B cell (primary cell): ENCODE measurements around the gene ETS1. TPM values are rescaled to one million over a fixed set of nuclear protein-coding genes. Genes with fewer than 3 reads are reported as not detected.
A peak's percentile ranks its signal among the peaks of the same experiment; 100 is the strongest.

ENCODE experiments used
- ATAC-seq: fragments of 200-7000 bp; cut with Tn5 transposase; one replicate; pipeline ENCODE4 v1.10.0; 2021; ENCODE audit warnings: low read depth, mild to moderate bottlenecking, moderate number of reproducible peaks, moderate library complexity
- CTCF ChIA-PET: fragments of 350-600 bp; sonication (Branson Sonifier 250); formaldehyde crosslinking; loops from one replicate; lab custom pipeline; 2021; ENCODE audit warnings: antibody characterized with exemption, inconsistent platforms; lab: Charles Lee
- POLR2A ChIA-PET: fragments of 350-600 bp; sonication (Branson Sonifier 250); formaldehyde crosslinking; loops from one replicate; lab custom pipeline; 2021; ENCODE audit warnings: antibody characterized with exemption; lab: Charles Lee
- DNase-seq: peaks from one replicate; pipeline ENCODE4 v3.0.0; 2013
- H2AFZ ChIP-seq: 2 replicates; pipeline ENCODE4 v1.6.1; 2012; ENCODE audit warnings: mild to moderate bottlenecking, low read depth, low read length; ENCODE audit not compliant: insufficient read depth, poor library complexity, severe bottlenecking
- H3K27ac ChIP-seq, 2 donors: 1 replicate in 1 of 2; 2 replicates in 1 of 2; pipeline ENCODE4 v1.5.1; 2012 to 2013; ENCODE audit warnings: low read length in 2 of 2, mild to moderate bottlenecking in 2 of 2, moderate library complexity in 1 of 2
- H3K27me3 ChIP-seq, 4 experiments: fragments of 200-600 bp in 1 of 4; sonication (generic) in 1 of 4; replicated peaks in 1 of 4; 1 replicate in 2 of 4; 2 replicates in 2 of 4; pipeline versions ENCODE4 v1.6.1 to v1.7.0; 2013 to 2016; ENCODE audit warnings: low read length in 3 of 4, mild to moderate bottlenecking in 2 of 4, mixed read lengths in 1 of 4, moderate library complexity in 1 of 4; ENCODE audit not compliant: insufficient read depth in 4 of 4, control insufficient read depth in 3 of 4; ENCODE audit errors: control extremely low read depth in 1 of 4
- H3K36me3 ChIP-seq, 2 experiments: replicated peaks in 1 of 2; 1 replicate in 1 of 2; 2 replicates in 1 of 2; pipeline versions ENCODE4 v1.6.1 to v1.7.1; 2013; ENCODE audit warnings: low read length in 1 of 2; ENCODE audit not compliant: insufficient read depth in 2 of 2, control insufficient read depth in 1 of 2; ENCODE audit errors: control extremely low read depth in 1 of 2, extremely low read depth in 1 of 2
- H3K4me1 ChIP-seq, 2 donors: fragments of 200-600 bp in 1 of 2; sonication (generic) in 1 of 2; 1 replicate in 1 of 2; 2 replicates in 1 of 2; pipeline versions ENCODE4 v1.5.1 to v1.6.1; 2013 to 2017; ENCODE audit warnings: low read length in 2 of 2; ENCODE audit not compliant: control insufficient read depth in 2 of 2, insufficient read depth in 2 of 2
- H3K4me2 ChIP-seq: replicated peaks from 2 replicates; pipeline ENCODE3; 2012; ENCODE audit warnings: mild to moderate bottlenecking, low read depth, low read length; ENCODE audit not compliant: poor library complexity, severe bottlenecking
- H3K4me3 ChIP-seq, 5 experiments: fragments of 200-600 bp in 1 of 5; sonication (generic) in 1 of 5; 1 replicate in 3 of 5; 2 replicates in 2 of 5; pipeline versions ENCODE4 v1.5.1 to v1.7.0; 2011 to 2016; ENCODE audit warnings: low read length in 4 of 5, mild to moderate bottlenecking in 4 of 5, low read depth in 2 of 5, control low read depth in 1 of 5, moderate library complexity in 1 of 5; ENCODE audit not compliant: insufficient read depth in 1 of 5; ENCODE audit errors: control extremely low read depth in 1 of 5, extremely low read depth in 1 of 5
- H3K79me2 ChIP-seq: fragments of 200-600 bp; sonication (generic); one replicate; pipeline ENCODE4 v1.6.0; 2016; ENCODE audit warnings: low read length; ENCODE audit not compliant: control insufficient read depth, insufficient read depth
- H3K9ac ChIP-seq: fragments of 200-600 bp; sonication (generic); 2 replicates; pipeline ENCODE4 v1.6.1; 2017; ENCODE audit warnings: mild to moderate bottlenecking, low read length, moderate library complexity
- H3K9me3 ChIP-seq, 3 donors: one replicate each; pipeline versions ENCODE4 v1.6.1 to v1.7.1; 2013; ENCODE audit warnings: low read length in 2 of 3; ENCODE audit not compliant: control insufficient read depth in 2 of 3, insufficient read depth in 1 of 3; ENCODE audit errors: control extremely low read depth in 1 of 3
- H4K20me1 ChIP-seq: 2 replicates; pipeline ENCODE4 v1.6.0; 2012; ENCODE audit warnings: mild to moderate bottlenecking, low read length; ENCODE audit not compliant: insufficient read depth, control insufficient read depth, poor library complexity, severe bottlenecking
- H3K27ac Mint-ChIP-seq: one replicate; pipeline ENCODE4 v1.8.0; 2021; ENCODE audit warnings: mixed read lengths
- H3K27me3 Mint-ChIP-seq: one replicate; pipeline ENCODE4 v1.8.0; 2021; ENCODE audit warnings: mixed read lengths
- H3K4me1 Mint-ChIP-seq: one replicate; pipeline ENCODE4 v1.8.0; 2021; ENCODE audit warnings: mixed read lengths
- H3K4me3 Mint-ChIP-seq: one replicate; pipeline ENCODE4 v1.8.0; 2021; ENCODE audit warnings: mixed read lengths
- H3K9me3 Mint-ChIP-seq: one replicate; pipeline ENCODE4 v1.8.0; 2022; ENCODE audit warnings: mixed read lengths; ENCODE audit not compliant: insufficient read depth
- EZH2 ChIP-seq: IDR thresholded peaks from 2 replicates; pipeline ENCODE4 v1.6.1; 2012; ENCODE audit warnings: borderline replicate concordance, low read depth, mild to moderate bottlenecking, moderate library complexity, low read length; ENCODE audit not compliant: insufficient read depth, poor library complexity, severe bottlenecking
- WGBS: methylation state at CpG from one replicate; pipeline ENCODE4 v1.1.5; 2013; ENCODE audit warnings: missing lambda C conversion rate; ENCODE audit not compliant: insufficient coverage; 5-methylcytosine and 5-hydroxymethylcytosine counted together
- intact Hi-C: fragments of 100-400 bp; cut with micrococcal nuclease; formaldehyde crosslinking; loops from one replicate; pipeline ENCODE4 v1.10.0; 2022
- polyA plus RNA-seq: library from polyadenylated mRNA; depleted of rRNA; stranded (reverse); fragments of >200 nt; gene quantifications from 2 replicates; pipeline ENCODE4 v1.2.3, GENCODE V29; 2012
- total RNA-seq, 2 donors: library from RNA; stranded (reverse); fragments of 120-200 nt in 1 of 2; gene quantifications; 1 replicate in 1 of 2; 2 replicates in 1 of 2; pipeline versions ENCODE4 v1.2.3 to v1.2.4, GENCODE V29; 2013 to 2022
- TF ChIP-seq, protein P1 (sequence below): fragments of 200-600 bp; IDR thresholded peaks from one replicate; pipeline ENCODE4 v1.8.0; 2022; ENCODE audit warnings: antibody characterized with exemption, mild to moderate bottlenecking

The ETS1 gene
- total and polyA plus RNA-seq, 2 donors (not counting 1 experiment from before 2014, with no cell fraction given) = 115 to 271 TPM

DNA sequence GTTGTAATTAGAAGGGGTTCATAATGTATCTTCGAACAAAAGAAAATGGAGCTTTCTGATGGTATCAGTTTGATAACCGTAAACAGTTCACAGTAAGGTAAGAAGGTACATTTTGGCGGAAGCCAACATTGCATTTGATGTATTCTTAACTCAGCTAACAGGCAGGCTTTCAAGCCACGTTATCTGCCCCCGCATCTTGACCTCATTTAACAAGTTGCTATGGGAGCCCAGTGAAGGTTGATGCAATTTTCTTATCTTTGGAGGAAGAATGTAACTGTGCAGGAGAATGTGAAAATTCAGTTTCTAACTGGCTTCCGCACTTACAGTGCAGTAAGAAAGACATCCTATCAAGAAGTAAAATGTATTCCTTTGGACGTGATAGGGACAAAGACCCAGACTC is 110.6 kb downstream of the ETS1 start:
- Mint-ChIP-seq H3K4me1 (peaks cover 96% of the 10 kb centered on the region), H3K9me3 (no peaks in the 10 kb centered on the region), H3K27me3 (no peaks in the 10 kb centered on the region), H3K4me3 (peak overlapping the region; percentile 42), H3K27ac (peak overlapping the region; percentile 89)
- Histone ChIP-seq H3K9me3 (no peaks in the 10 kb centered on the region), H3K27me3 (no peaks in the 10 kb centered on the region), H3K4me1 (peaks cover 99 to 100% of the 10 kb centered on the region in 2 donors), H3K36me3 (peaks cover 25 to 89% of the 10 kb centered on the region in 2 experiments), H2AFZ (no peak overlapping the region), H3K4me2 (peak overlapping the region; percentile 65), H3K27ac (peak overlapping the region; percentile 67 to 90), H3K9ac (no peak overlapping the region), H4K20me1 (no peaks in the 10 kb centered on the region), H3K4me3 (no peak overlapping the region), H3K79me2 (peaks cover 93% of the 10 kb centered on the region)
- CTCF ChIA-PET = interaction anchor here (0.9 to 1.9 kb wide), 6 partner anchors 19 to 186 kb away, joined by 3 to 6 read pairs (median 4); no protein-coding TSS in a partner anchor
- POLR2A ChIA-PET = no interaction called here
- 100% methylated on average over 4 of the region's 7 CpGs for WGBS
- no peak for ATAC-seq
- intact Hi-C loops = no loop called here
- no peak for TF ChIP-seq EZH2
- TF ChIP-seq, protein P1, sequence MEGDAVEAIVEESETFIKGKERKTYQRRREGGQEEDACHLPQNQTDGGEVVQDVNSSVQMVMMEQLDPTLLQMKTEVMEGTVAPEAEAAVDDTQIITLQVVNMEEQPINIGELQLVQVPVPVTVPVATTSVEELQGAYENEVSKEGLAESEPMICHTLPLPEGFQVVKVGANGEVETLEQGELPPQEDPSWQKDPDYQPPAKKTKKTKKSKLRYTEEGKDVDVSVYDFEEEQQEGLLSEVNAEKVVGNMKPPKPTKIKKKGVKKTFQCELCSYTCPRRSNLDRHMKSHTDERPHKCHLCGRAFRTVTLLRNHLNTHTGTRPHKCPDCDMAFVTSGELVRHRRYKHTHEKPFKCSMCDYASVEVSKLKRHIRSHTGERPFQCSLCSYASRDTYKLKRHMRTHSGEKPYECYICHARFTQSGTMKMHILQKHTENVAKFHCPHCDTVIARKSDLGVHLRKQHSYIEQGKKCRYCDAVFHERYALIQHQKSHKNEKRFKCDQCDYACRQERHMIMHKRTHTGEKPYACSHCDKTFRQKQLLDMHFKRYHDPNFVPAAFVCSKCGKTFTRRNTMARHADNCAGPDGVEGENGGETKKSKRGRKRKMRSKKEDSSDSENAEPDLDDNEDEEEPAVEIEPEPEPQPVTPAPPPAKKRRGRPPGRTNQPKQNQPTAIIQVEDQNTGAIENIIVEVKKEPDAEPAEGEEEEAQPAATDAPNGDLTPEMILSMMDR = no peak
- DNase-seq = no peak

DNA sequence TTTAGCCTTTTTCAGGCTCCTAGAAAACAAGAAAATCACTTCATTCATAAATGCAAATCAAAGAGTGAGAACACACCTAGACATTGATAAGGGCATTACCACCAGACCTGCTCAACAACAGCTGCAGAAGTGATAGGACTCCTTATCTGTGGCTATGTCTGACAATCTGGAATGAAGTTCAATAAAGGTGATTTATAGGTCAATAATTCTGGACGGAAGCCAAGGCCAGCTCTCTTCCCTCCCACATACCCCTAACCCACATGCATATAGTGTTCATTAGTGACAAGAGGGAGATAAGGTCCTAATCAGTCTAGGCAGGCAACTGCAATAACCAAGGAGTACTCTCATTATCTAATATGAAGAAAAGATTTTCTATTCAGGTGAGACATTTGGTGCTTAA is 111.3 kb downstream of the ETS1 start:
- CTCF ChIA-PET = interaction anchor here (0.8 to 8.7 kb wide), 7 partner anchors 8 to 186 kb away, joined by 3 to 49 read pairs (median 5); no protein-coding TSS in a partner anchor
- no CpG with 5 or more reads among the region's 1 CpG for WGBS

More for the DNA sequence above, 111.3 kb downstream of the ETS1 start:
- no peak overlapping the region for H3K4me3 ChIP-seq
- Mint-ChIP-seq H3K9me3 (no peaks in the 10 kb centered on the region), H3K27me3 (no peaks in the 10 kb centered on the region), H3K27ac (peak overlapping the region; percentile 89), H3K4me3 (peak overlapping the region; percentile 42), H3K4me1 (peaks cover 96% of the 10 kb centered on the region)
- no peak for TF ChIP-seq EZH2
- TF ChIP-seq, protein P1 = no peak
- H3K4me1 ChIP-seq = peaks cover 98 to 100% of the 10 kb centered on the region in 2 donors
- H3K27me3 ChIP-seq = no peaks in the 10 kb centered on the region
- no peak overlapping the region for H3K9ac ChIP-seq
- H3K27ac ChIP-seq = peak overlapping the region; percentile 74 to 90
- intact Hi-C loops = no loop called here
- DNase-seq (no peak), ATAC-seq (no peak)
- H3K36me3 ChIP-seq = peaks cover 25 to 85% of the 10 kb centered on the region in 2 experiments
- no peak overlapping the region for H2AFZ ChIP-seq
- peak overlapping the region; percentile 65 for H3K4me2 ChIP-seq
- peaks cover 86% of the 10 kb centered on the region for H3K79me2 ChIP-seq
- no peaks in the 10 kb centered on the region for H4K20me1 ChIP-seq
- POLR2A ChIA-PET = interaction anchor here (0.7 kb wide), 1 partner anchor 417 kb away, joined by 6 read pairs; no protein-coding TSS in a partner anchor
- no peaks in the 10 kb centered on the region for H3K9me3 ChIP-seq
